COR-L47 (cell line): ENCODE data around the gene PTAR1.
A peak's percentile ranks its signal among the peaks of the same experiment; 100 is the strongest.

Experiments used
- DNase-seq: peaks from one replicate; lab custom pipeline; 2025; lab: John Stamatoyannopoulos, UW

The PTAR1 gene

DNA sequence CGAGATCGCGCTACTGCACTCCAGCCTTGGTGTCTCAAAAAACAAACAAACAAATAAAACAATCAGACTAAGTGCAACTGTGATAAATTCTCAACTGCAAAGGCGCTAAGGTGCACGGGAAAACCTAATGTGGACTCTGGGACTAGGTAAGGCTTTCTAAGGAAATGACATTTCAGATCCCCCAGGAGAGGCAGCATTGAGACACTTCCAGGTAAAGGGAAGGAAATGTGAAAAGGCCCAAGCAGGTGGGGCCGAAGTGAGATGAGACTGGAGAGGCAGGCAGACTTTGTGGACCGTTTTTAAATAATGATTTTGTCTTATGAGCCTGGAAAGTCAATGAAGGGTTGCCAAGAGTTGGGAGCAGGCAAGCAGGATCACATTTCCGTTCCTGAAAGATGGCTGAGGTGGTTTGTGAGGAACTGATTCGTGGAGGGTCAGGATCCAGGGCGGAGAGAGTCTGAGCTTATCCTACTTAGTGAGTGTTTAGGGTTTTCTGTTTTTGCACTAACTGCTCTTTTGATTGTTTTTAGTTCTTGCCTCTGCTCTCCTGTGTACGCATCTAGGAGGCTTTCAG, 85.6 kb downstream of the PTAR1 start:
- peak; percentile 59 for DNase-seq

- DNase-seq, result no peak
These were observed 86.5 kb downstream of the PTAR1 start for GRCh38 chr9:69673311-69673640.

GRCh38 chr9:69672596-69673310, 87.1 kb downstream of the PTAR1 start:
- peak; percentile 89 for DNase-seq

DNA sequence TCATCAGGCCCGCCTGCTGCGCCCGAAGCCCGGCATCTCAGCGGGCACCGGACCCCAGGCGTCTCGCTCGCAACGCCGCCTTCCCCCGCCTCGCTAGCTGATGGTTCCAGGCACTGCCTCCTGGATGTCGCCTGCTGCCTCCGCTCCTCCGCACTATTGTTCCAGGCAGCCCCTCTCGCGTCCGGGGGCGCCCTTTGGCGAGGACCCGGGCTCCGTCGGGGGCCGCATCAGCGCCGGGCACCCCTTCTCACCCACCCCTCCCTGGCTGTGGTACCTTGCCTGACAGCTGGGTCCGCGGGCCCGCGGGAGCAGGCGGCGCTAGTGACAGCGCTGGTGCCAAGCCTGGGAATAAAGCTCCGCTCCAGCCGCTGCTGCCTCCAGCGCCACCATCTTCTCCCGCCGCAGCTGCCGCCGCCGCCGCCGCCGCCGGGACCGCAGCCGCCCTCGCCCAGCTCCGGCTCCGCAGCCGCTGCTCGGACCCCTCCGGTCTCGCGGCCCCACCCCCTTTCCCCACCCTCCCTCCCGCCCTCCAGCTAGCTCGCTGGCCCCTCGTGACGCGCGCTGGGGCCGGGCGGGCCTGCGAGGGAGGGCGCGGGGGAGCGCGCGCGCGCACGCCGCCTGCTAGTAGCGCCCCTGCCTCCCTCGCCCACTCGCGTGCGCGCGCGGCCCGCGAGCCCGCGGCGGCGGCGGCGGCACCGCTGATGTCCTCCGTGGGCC, 87.8 kb downstream of the PTAR1 start, which contains the start of gene APBA1:
APBA1 (minus strand) TSS at position 493 of the 717 bp plus-strand sequence.
- DNase-seq, result peak; percentile 74

GRCh38 chr9:69671311-69671878, 88.4 kb downstream of the PTAR1 start:
- no peak for DNase-seq

GRCh38 chr9:69667306-69667705, 92.5 kb downstream of the PTAR1 start:
- DNase-seq, result no peak

DNA sequence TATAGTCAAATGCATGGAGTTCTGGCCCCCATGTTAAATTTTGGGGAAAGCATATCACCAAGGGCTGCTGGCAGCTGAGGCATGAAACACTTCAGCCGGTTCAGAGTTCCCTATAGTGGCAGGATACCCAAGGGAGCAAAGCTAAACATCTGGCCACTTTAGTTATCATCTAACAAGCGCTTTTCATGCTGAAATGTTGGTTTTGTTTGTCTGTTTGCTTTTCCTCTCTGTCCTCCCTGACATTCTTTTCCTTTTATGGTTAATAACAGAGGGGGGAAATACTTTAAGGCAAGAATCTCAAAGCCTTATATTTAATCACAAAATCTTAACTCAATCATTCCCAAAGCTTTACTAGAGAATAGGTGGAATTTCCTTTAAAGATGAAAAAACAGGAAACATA, 99.5 kb downstream of the PTAR1 start:
- no peak for DNase-seq
